ENCODE results near the gene SIRPB2. TPM values are rescaled to one million over a fixed set of nuclear protein-coding genes. Genes with fewer than 3 reads are reported as not detected.

The SIRPB2 gene
- polyA plus RNA-seq, 1 donor (not counting 4 experiments of a cell fraction or from before 2014, with no cell fraction given) = 1.6 TPM

DNA sequence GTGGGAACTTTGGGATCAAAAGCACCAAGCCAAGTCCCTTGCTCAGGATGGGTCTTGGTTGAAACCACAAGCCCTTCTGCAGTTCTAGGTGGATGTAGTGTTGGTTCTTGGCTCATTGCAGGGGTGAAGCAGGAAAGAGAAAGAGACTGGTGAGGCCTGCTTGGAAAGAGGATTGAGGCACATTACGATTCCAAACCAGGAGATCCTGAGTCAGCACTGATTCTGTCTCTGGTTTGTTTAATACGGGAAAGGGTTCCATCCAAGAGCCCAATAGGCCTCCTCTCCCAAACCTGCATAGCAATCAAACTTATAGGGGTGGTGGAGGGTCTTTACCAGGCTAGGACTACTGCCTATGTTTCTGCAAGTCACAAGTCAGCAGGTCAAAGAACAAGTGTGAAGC is 48.9 kb downstream of the SIRPB2 start:
- TF ChIP-seq, protein P1, sequence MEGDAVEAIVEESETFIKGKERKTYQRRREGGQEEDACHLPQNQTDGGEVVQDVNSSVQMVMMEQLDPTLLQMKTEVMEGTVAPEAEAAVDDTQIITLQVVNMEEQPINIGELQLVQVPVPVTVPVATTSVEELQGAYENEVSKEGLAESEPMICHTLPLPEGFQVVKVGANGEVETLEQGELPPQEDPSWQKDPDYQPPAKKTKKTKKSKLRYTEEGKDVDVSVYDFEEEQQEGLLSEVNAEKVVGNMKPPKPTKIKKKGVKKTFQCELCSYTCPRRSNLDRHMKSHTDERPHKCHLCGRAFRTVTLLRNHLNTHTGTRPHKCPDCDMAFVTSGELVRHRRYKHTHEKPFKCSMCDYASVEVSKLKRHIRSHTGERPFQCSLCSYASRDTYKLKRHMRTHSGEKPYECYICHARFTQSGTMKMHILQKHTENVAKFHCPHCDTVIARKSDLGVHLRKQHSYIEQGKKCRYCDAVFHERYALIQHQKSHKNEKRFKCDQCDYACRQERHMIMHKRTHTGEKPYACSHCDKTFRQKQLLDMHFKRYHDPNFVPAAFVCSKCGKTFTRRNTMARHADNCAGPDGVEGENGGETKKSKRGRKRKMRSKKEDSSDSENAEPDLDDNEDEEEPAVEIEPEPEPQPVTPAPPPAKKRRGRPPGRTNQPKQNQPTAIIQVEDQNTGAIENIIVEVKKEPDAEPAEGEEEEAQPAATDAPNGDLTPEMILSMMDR (optimal IDR thresholded peaks at IDR 0.05 in 1 of 3, IDR thresholded peaks at IDR 0.05 in 1 of 3, conservative IDR thresholded peaks at IDR 0.05 in 1 of 3; ENCODE audit: extremely low read depth in 1 of 3, insufficient read depth in 2 of 3, low read length in 3 of 3) = no peak
- TF ChIP-seq EZH2 (IDR thresholded peaks at IDR 0.05; ENCODE audit: low read length) = no peak
- Histone ChIP-seq H3K27ac (ENCODE audit: control insufficient read depth, insufficient read depth, low read length) (no peak overlapping the region), H3K9me1 (ENCODE audit: control insufficient read depth, extremely low read depth, insufficient read depth, low read length) (no peaks in the 10 kb centered on the region), H3K4me2 (ENCODE audit: control insufficient read depth, extremely low read depth, insufficient read depth, low read depth, low read length) (no peak overlapping the region), H3K9me3 (ENCODE audit: control insufficient read depth, low read depth, low read length) (no peaks in the 10 kb centered on the region), H3K79me2 (ENCODE audit: control insufficient read depth, insufficient read depth, low read length) (no peaks in the 10 kb centered on the region), H3K4me3 (ENCODE audit: control insufficient read depth in 2 of 3, extremely low read depth in 1 of 3, insufficient read depth in 2 of 3, low read depth in 1 of 3, low read length in 3 of 3) (no peak overlapping the region), H3K9ac (ENCODE audit: control insufficient read depth, extremely low read depth, insufficient read depth, low read length) (no peak overlapping the region), H2AFZ (ENCODE audit: control insufficient read depth, low read length) (no peak overlapping the region), H3K27me3 (ENCODE audit: control insufficient read depth, extremely low read depth, insufficient read depth, low read length) (no peaks in the 10 kb centered on the region), H4K20me1 (ENCODE audit: control insufficient read depth, extremely low read depth, insufficient read depth, low read length) (no peaks in the 10 kb centered on the region), H3K36me3 (ENCODE audit: control insufficient read depth in 2 of 2, extremely low read depth in 1 of 2, insufficient read depth in 2 of 2, low read length in 2 of 2) (peaks cover 35 to 41% of the 10 kb centered on the region in 2 experiments), H3K4me1 (ENCODE audit: control insufficient read depth, extremely low read depth, insufficient read depth, low read length) (no peaks in the 10 kb centered on the region)
- no peak for FAIRE-seq
- no peak for DNase-seq (ENCODE audit: low read depth, low spot score)
- dilution Hi-C loops (cut with MboI; ENCODE audit: extremely low pct_ligation_motif_present, low sequenced_read_pairs) = no loop called here

DNA sequence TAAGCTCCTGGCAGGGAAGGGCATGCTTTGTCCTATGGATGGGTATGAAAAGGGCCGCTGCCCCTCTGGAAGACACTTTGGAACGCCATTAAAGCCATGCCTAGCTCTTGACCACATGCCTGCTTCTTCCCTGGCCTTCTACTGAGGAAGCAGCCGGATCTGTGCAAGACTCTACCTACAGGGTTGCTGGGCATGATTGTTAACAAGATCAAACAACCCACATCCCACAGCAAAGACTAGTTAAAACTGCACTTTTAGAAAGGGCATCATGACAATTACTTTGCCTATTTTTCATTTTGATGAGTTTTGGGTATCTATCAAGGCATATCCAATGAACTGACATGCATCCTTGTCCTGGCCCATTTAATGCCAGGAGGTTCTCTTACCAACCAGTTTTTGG is 50.1 kb downstream of the SIRPB2 start:
- Histone ChIP-seq H3K27me3 (ENCODE audit: control insufficient read depth, extremely low read depth, insufficient read depth, low read length) (no peaks in the 10 kb centered on the region), H3K9me3 (ENCODE audit: control insufficient read depth, low read depth, low read length) (no peaks in the 10 kb centered on the region), H3K27ac (ENCODE audit: control insufficient read depth, insufficient read depth, low read length) (no peak overlapping the region), H3K36me3 (ENCODE audit: control insufficient read depth in 2 of 2, extremely low read depth in 1 of 2, insufficient read depth in 2 of 2, low read length in 2 of 2) (peaks cover 33 to 35% of the 10 kb centered on the region in 2 experiments), H3K79me2 (ENCODE audit: control insufficient read depth, insufficient read depth, low read length) (no peaks in the 10 kb centered on the region), H2AFZ (ENCODE audit: control insufficient read depth, low read length) (no peak overlapping the region), H4K20me1 (ENCODE audit: control insufficient read depth, extremely low read depth, insufficient read depth, low read length) (no peaks in the 10 kb centered on the region), H3K4me1 (ENCODE audit: control insufficient read depth, extremely low read depth, insufficient read depth, low read length) (no peaks in the 10 kb centered on the region), H3K4me2 (ENCODE audit: control insufficient read depth, extremely low read depth, insufficient read depth, low read depth, low read length) (no peak overlapping the region), H3K9ac (ENCODE audit: control insufficient read depth, extremely low read depth, insufficient read depth, low read length) (no peak overlapping the region), H3K4me3 (ENCODE audit: control insufficient read depth in 2 of 3, extremely low read depth in 1 of 3, insufficient read depth in 2 of 3, low read depth in 1 of 3, low read length in 3 of 3) (no peak overlapping the region), H3K9me1 (ENCODE audit: control insufficient read depth, extremely low read depth, insufficient read depth, low read length) (no peaks in the 10 kb centered on the region)
- dilution Hi-C loops (cut with MboI; ENCODE audit: extremely low pct_ligation_motif_present, low sequenced_read_pairs) = no loop called here
- no peak for FAIRE-seq
- TF ChIP-seq, protein P1 (optimal IDR thresholded peaks at IDR 0.05 in 1 of 3, IDR thresholded peaks at IDR 0.05 in 1 of 3, conservative IDR thresholded peaks at IDR 0.05 in 1 of 3; ENCODE audit: extremely low read depth in 1 of 3, insufficient read depth in 2 of 3, low read length in 3 of 3) = no peak
- no peak for TF ChIP-seq EZH2 (IDR thresholded peaks at IDR 0.05; ENCODE audit: low read length)
- no peak for DNase-seq (ENCODE audit: low read depth, low spot score)

Data from keratinocyte (primary cell).